ENCODE data around the gene POLDIP2. TPM values are rescaled to one million over a fixed set of nuclear protein-coding genes. Genes with fewer than 3 reads are reported as not detected.

Gene POLDIP2
- total RNA-seq, 1 donor from 2014 or later, result 70.4 TPM

- Mint-ChIP-seq H3K4me1 (ENCODE audit: low read depth) (peaks cover 33% of the 10 kb centered on the region), H3K36me3 (ENCODE audit: low read depth) (no peaks in the 10 kb centered on the region), H3K27ac (ENCODE audit: unreplicated experiment) (peak overlapping the region; percentile 17), H3K9me3 (ENCODE audit: low read depth) (no peaks in the 10 kb centered on the region), H3K27me3 (ENCODE audit: low read depth) (no peaks in the 10 kb centered on the region), H3K4me3 (ENCODE audit: unreplicated experiment) (peak overlapping the region; percentile 65)
- no peak for TF ChIP-seq CTCF (IDR thresholded peaks at IDR 0.05)
- DNase-seq (ENCODE audit: low spot score), result peak; percentile 91
Measured at GRCh38 chr17:28372203-28372944, 15.0 kb upstream of the POLDIP2 start.

- H3K27ac Mint-ChIP-seq (ENCODE audit: unreplicated experiment), result peak within 1 kb of the TSS; percentile 88
Measured at GRCh38 chr17:28371245-28372202, 14.2 kb upstream of the POLDIP2 start, which contains the start of gene SARM1. SARM1 (plus strand) TSS chr17:28371694; CDS start chr17:28372033, 339 bp downstream.

GRCh38 chr17:28370744-28371103 lies 13.4 kb upstream of the POLDIP2 start:
- Mint-ChIP-seq H3K27ac (ENCODE audit: unreplicated experiment) (peak overlapping the region; percentile 88), H3K9me3 (ENCODE audit: low read depth) (no peaks in the 10 kb centered on the region), H3K4me3 (ENCODE audit: unreplicated experiment) (peak overlapping the region; percentile 74), H3K27me3 (ENCODE audit: low read depth) (no peaks in the 10 kb centered on the region), H3K4me1 (ENCODE audit: low read depth) (peaks cover 33% of the 10 kb centered on the region), H3K36me3 (ENCODE audit: low read depth) (no peaks in the 10 kb centered on the region)
- no peak for TF ChIP-seq CTCF (IDR thresholded peaks at IDR 0.05)
- DNase-seq (ENCODE audit: low spot score), result no peak

More at GRCh38 chr17:28371245-28372202, 14.2 kb upstream of the POLDIP2 start, which contains the start of gene SARM1:
- DNase-seq (ENCODE audit: low spot score), result peak; percentile 95
- H3K4me3 Mint-ChIP-seq (ENCODE audit: unreplicated experiment), result peak within 1 kb of the TSS; percentile 79
- TF ChIP-seq CTCF (IDR thresholded peaks at IDR 0.05), result no peak
- peaks cover 33% of the 10 kb centered on the region for H3K4me1 Mint-ChIP-seq (ENCODE audit: low read depth)
- no peaks in the 10 kb centered on the region for H3K9me3 Mint-ChIP-seq (ENCODE audit: low read depth)
- H3K27me3 Mint-ChIP-seq (ENCODE audit: low read depth), result no peaks in the 10 kb centered on the region
- no peaks in the 10 kb centered on the region for H3K36me3 Mint-ChIP-seq (ENCODE audit: low read depth)

- H3K36me3 Mint-ChIP-seq (ENCODE audit: low read depth), result no peaks in the 10 kb centered on the region
- peak within 1 kb of the TSS; percentile 88 for H3K27ac Mint-ChIP-seq (ENCODE audit: unreplicated experiment)
- H3K9me3 Mint-ChIP-seq (ENCODE audit: low read depth), result no peaks in the 10 kb centered on the region
Measured at GRCh38 chr17:28370035-28370743, 12.9 kb upstream of the POLDIP2 start, which contains the start of gene VTN. VTN (minus strand) TSS chr17:28370307; CDS start chr17:28370203, 104 bp downstream.

More at GRCh38 chr17:28370035-28370743, 12.9 kb upstream of the POLDIP2 start, which contains the start of gene VTN:
- Mint-ChIP-seq H3K4me3 (ENCODE audit: unreplicated experiment) (peak within 1 kb of the TSS; percentile 74), H3K4me1 (ENCODE audit: low read depth) (peaks cover 33% of the 10 kb centered on the region), H3K27me3 (ENCODE audit: low read depth) (no peaks in the 10 kb centered on the region)
- no peak for TF ChIP-seq CTCF (IDR thresholded peaks at IDR 0.05)
- no peak for DNase-seq (ENCODE audit: low spot score)
